Activated CD4-positive, alpha-beta T cell treated with anti-CD3 and anti-CD28 coated beads, Interleukin-2, amount 10 ng/mL, durations not matched to agents 24 days and 14 days (primary cell): Measurements from ENCODE around the gene FJX1. TPM values are rescaled to one million over a fixed set of nuclear protein-coding genes. Genes with fewer than 3 reads are reported as not detected.

Experiments used
- DNase-seq: peaks from one replicate; pipeline ENCODE4 v3.0.0; 2022
- H3K27ac Mint-ChIP-seq: one replicate; pipeline ENCODE4 v1.8.0; 2022; ENCODE audit warnings: mild to moderate bottlenecking, mixed read lengths
- H3K27me3 Mint-ChIP-seq: one replicate; pipeline ENCODE4 v1.8.0; 2022; ENCODE audit warnings: mixed read lengths
- H3K36me3 Mint-ChIP-seq: one replicate; pipeline ENCODE4 v1.8.0; 2022; ENCODE audit warnings: low read depth, mild to moderate bottlenecking, mixed read lengths
- H3K4me1 Mint-ChIP-seq: one replicate; pipeline ENCODE4 v1.8.0; 2021; ENCODE audit warnings: mixed read lengths
- H3K4me3 Mint-ChIP-seq: one replicate; pipeline ENCODE4 v1.8.0; 2022; ENCODE audit warnings: mild to moderate bottlenecking, moderate library complexity, mixed read lengths
- H3K9me3 Mint-ChIP-seq: one replicate; pipeline ENCODE4 v1.8.0; 2021; ENCODE audit warnings: mixed read lengths
- intact Hi-C: fragments of 100-400 bp; cut with micrococcal nuclease; formaldehyde crosslinking; loops from one replicate; pipeline ENCODE4 v1.15.1; 2023
- total RNA-seq: library from RNA; stranded (reverse); gene quantifications from 2 replicates; pipeline ENCODE4 v1.2.3, GENCODE V29; 2022

The FJX1 gene
- total RNA-seq, 1 donor from 2014 or later = 0.30 TPM

- no peak overlapping the region for H3K4me3 Mint-ChIP-seq
- H3K27me3 Mint-ChIP-seq = peaks cover 10% of the 10 kb centered on the region
- H3K36me3 Mint-ChIP-seq = no peaks in the 10 kb centered on the region
- no peaks in the 10 kb centered on the region for H3K9me3 Mint-ChIP-seq
- DNase-seq = no peak
- H3K27ac Mint-ChIP-seq = no peak overlapping the region
- no peaks in the 10 kb centered on the region for H3K4me1 Mint-ChIP-seq
- intact Hi-C loops = no loop called here
Observed at GRCh38 chr11:35590412-35590811, 27.8 kb upstream of the FJX1 start.

- peaks cover 7% of the 10 kb centered on the region for H3K27me3 Mint-ChIP-seq
- no peak overlapping the region for H3K27ac Mint-ChIP-seq
- no peak for DNase-seq
- no peaks in the 10 kb centered on the region for H3K9me3 Mint-ChIP-seq
- no peak overlapping the region for H3K4me3 Mint-ChIP-seq
- intact Hi-C loops = no loop called here
- H3K4me1 Mint-ChIP-seq = peaks cover 5% of the 10 kb centered on the region
- H3K36me3 Mint-ChIP-seq = no peaks in the 10 kb centered on the region
Observed at GRCh38 chr11:35593143-35593542, 25.1 kb upstream of the FJX1 start.

- Mint-ChIP-seq H3K27ac (no peak overlapping the region), H3K4me3 (no peak overlapping the region), H3K9me3 (no peaks in the 10 kb centered on the region), H3K4me1 (peaks cover 15% of the 10 kb centered on the region), H3K36me3 (no peaks in the 10 kb centered on the region), H3K27me3 (peaks cover 10% of the 10 kb centered on the region)
- intact Hi-C loops = no loop called here
- no peak for DNase-seq
Observed at GRCh38 chr11:35594680-35595079, 23.6 kb upstream of the FJX1 start.

- peak overlapping the region; percentile 58 for H3K27ac Mint-ChIP-seq
- DNase-seq = peak; percentile 63
- peaks cover 15% of the 10 kb centered on the region for H3K27me3 Mint-ChIP-seq
- no peak overlapping the region for H3K4me3 Mint-ChIP-seq
- intact Hi-C loops = no loop called here
- H3K36me3 Mint-ChIP-seq = no peaks in the 10 kb centered on the region
- H3K4me1 Mint-ChIP-seq = peaks cover 15% of the 10 kb centered on the region
- H3K9me3 Mint-ChIP-seq = no peaks in the 10 kb centered on the region
Observed at GRCh38 chr11:35598254-35599125, 19.8 kb upstream of the FJX1 start.

- H3K27me3 Mint-ChIP-seq = peaks cover 18% of the 10 kb centered on the region
- no peaks in the 10 kb centered on the region for H3K36me3 Mint-ChIP-seq
- no peaks in the 10 kb centered on the region for H3K9me3 Mint-ChIP-seq
- H3K4me3 Mint-ChIP-seq = no peak overlapping the region
- no peak for DNase-seq
- intact Hi-C loops = no loop called here
- H3K27ac Mint-ChIP-seq = no peak overlapping the region
- H3K4me1 Mint-ChIP-seq = peaks cover 15% of the 10 kb centered on the region
Observed at GRCh38 chr11:35600331-35600838, 17.9 kb upstream of the FJX1 start.

GRCh38 chr11:35602160-35602793, 16.0 kb upstream of the FJX1 start:
- Mint-ChIP-seq H3K27me3 (peaks cover 15% of the 10 kb centered on the region), H3K4me3 (no peak overlapping the region)

GRCh38 chr11:35602979-35603378, 15.3 kb upstream of the FJX1 start:
- intact Hi-C loops = no loop called here
- peaks cover 11% of the 10 kb centered on the region for H3K4me1 Mint-ChIP-seq

More at GRCh38 chr11:35602160-35602793, 16.0 kb upstream of the FJX1 start:
- Mint-ChIP-seq H3K4me1 (peaks cover 15% of the 10 kb centered on the region), H3K9me3 (no peaks in the 10 kb centered on the region), H3K36me3 (no peaks in the 10 kb centered on the region), H3K27ac (no peak overlapping the region)
- intact Hi-C loops = no loop called here
- DNase-seq = no peak

GRCh38 chr11:35605706-35606105, 12.6 kb upstream of the FJX1 start:
- no peaks in the 10 kb centered on the region for H3K36me3 Mint-ChIP-seq
- peaks cover 19% of the 10 kb centered on the region for H3K27me3 Mint-ChIP-seq
- no peak overlapping the region for H3K27ac Mint-ChIP-seq
- intact Hi-C loops = no loop called here
- H3K9me3 Mint-ChIP-seq = no peaks in the 10 kb centered on the region
- H3K4me3 Mint-ChIP-seq = no peak overlapping the region
- no peak for DNase-seq
- no peaks in the 10 kb centered on the region for H3K4me1 Mint-ChIP-seq

More at GRCh38 chr11:35602979-35603378, 15.3 kb upstream of the FJX1 start:
- H3K27ac Mint-ChIP-seq = no peak overlapping the region
- H3K27me3 Mint-ChIP-seq = peaks cover 17% of the 10 kb centered on the region
- DNase-seq = no peak
- no peaks in the 10 kb centered on the region for H3K9me3 Mint-ChIP-seq
- no peak overlapping the region for H3K4me3 Mint-ChIP-seq
- H3K36me3 Mint-ChIP-seq = no peaks in the 10 kb centered on the region

- Mint-ChIP-seq H3K9me3 (no peaks in the 10 kb centered on the region), H3K36me3 (no peaks in the 10 kb centered on the region), H3K27ac (no peak overlapping the region), H3K4me3 (no peak overlapping the region), H3K27me3 (peaks cover 20% of the 10 kb centered on the region), H3K4me1 (no peaks in the 10 kb centered on the region)
- intact Hi-C loops = no loop called here
- no peak for DNase-seq
Observed at GRCh38 chr11:35606206-35606605, 12.1 kb upstream of the FJX1 start.

- H3K27me3 Mint-ChIP-seq = peaks cover 22% of the 10 kb centered on the region
- H3K4me3 Mint-ChIP-seq = no peak overlapping the region
- no peak for DNase-seq
- H3K9me3 Mint-ChIP-seq = no peaks in the 10 kb centered on the region
- H3K4me1 Mint-ChIP-seq = peaks cover 3% of the 10 kb centered on the region
- H3K36me3 Mint-ChIP-seq = no peaks in the 10 kb centered on the region
- H3K27ac Mint-ChIP-seq = no peak overlapping the region
- intact Hi-C loops = no loop called here
Observed at GRCh38 chr11:35608502-35608901, 9.8 kb upstream of the FJX1 start.

GRCh38 chr11:35609656-35610055, 8.6 kb upstream of the FJX1 start:
- intact Hi-C loops = no loop called here
- H3K27ac Mint-ChIP-seq = no peak overlapping the region

GRCh38 chr11:35610631-35611030, 7.6 kb upstream of the FJX1 start:
- H3K27ac Mint-ChIP-seq = no peak overlapping the region
- H3K36me3 Mint-ChIP-seq = no peaks in the 10 kb centered on the region
- H3K4me1 Mint-ChIP-seq = peaks cover 3% of the 10 kb centered on the region
- H3K27me3 Mint-ChIP-seq = peaks cover 19% of the 10 kb centered on the region
- no peak for DNase-seq
- intact Hi-C loops = no loop called here
- no peaks in the 10 kb centered on the region for H3K9me3 Mint-ChIP-seq
- H3K4me3 Mint-ChIP-seq = no peak overlapping the region

More at GRCh38 chr11:35609656-35610055, 8.6 kb upstream of the FJX1 start:
- H3K4me3 Mint-ChIP-seq = no peak overlapping the region
- H3K27me3 Mint-ChIP-seq = peaks cover 20% of the 10 kb centered on the region
- no peaks in the 10 kb centered on the region for H3K9me3 Mint-ChIP-seq
- peaks cover 3% of the 10 kb centered on the region for H3K4me1 Mint-ChIP-seq
- no peaks in the 10 kb centered on the region for H3K36me3 Mint-ChIP-seq
- DNase-seq = no peak

- intact Hi-C loops = no loop called here
- no peak for DNase-seq
- Mint-ChIP-seq H3K4me3 (no peak overlapping the region), H3K9me3 (no peaks in the 10 kb centered on the region), H3K27me3 (peaks cover 24% of the 10 kb centered on the region), H3K4me1 (peaks cover 3% of the 10 kb centered on the region), H3K27ac (no peak overlapping the region), H3K36me3 (no peaks in the 10 kb centered on the region)
Observed at GRCh38 chr11:35611741-35612140, 6.5 kb upstream of the FJX1 start.

GRCh38 chr11:35614939-35615569, 3.2 kb upstream of the FJX1 start:
- H3K4me3 Mint-ChIP-seq = no peak overlapping the region
- no peak for DNase-seq
- no peaks in the 10 kb centered on the region for H3K36me3 Mint-ChIP-seq
- no peaks in the 10 kb centered on the region for H3K9me3 Mint-ChIP-seq
- H3K27ac Mint-ChIP-seq = no peak overlapping the region
- intact Hi-C loops = loop anchor here (5.0 kb wide), 4 partner anchors 327 to 877 kb away; partner anchors contain the start of gene LDLRAD3
- peaks cover 8% of the 10 kb centered on the region for H3K4me1 Mint-ChIP-seq
- H3K27me3 Mint-ChIP-seq = peaks cover 34% of the 10 kb centered on the region
